Loucy (cell line): ENCODE measurements around the gene ANKRD60.

Source experiments
- H2AFZ ChIP-seq: fragments of 200-600 bp; sonication (generic); 2 replicates; pipeline ENCODE4 v1.6.0; 2016; ENCODE audit warnings: antibody characterized with exemption, mild to moderate bottlenecking, low read length, moderate library complexity
- H3F3A ChIP-seq: fragments of 200-600 bp; 2 replicates; pipeline ENCODE4 v1.6.0; 2016; ENCODE audit warnings: antibody characterized with exemption, low read depth, mild to moderate bottlenecking
- H3K27me3 ChIP-seq: fragments of 200-600 bp; sonication (generic); 2 replicates; pipeline ENCODE4 v1.6.1; 2014; ENCODE audit warnings: low read length, mild to moderate bottlenecking; ENCODE audit not compliant: insufficient read depth, poor library complexity, severe bottlenecking
- H3K36me3 ChIP-seq: fragments of 200-600 bp; sonication (generic); 2 replicates; pipeline ENCODE4 v1.6.1; 2016; ENCODE audit warnings: low read length; ENCODE audit not compliant: insufficient read depth
- H3K4me1 ChIP-seq: fragments of 200-600 bp; sonication (generic); 2 replicates; pipeline ENCODE4 v1.5.1; 2014; ENCODE audit warnings: low read length, mild to moderate bottlenecking; ENCODE audit not compliant: insufficient read depth, poor library complexity, severe bottlenecking
- H3K4me2 ChIP-seq: fragments of 200-600 bp; sonication (generic); 2 replicates; pipeline ENCODE4 v1.6.0; 2014; ENCODE audit warnings: antibody characterized with exemption, low read length, low read depth, mild to moderate bottlenecking; ENCODE audit not compliant: poor library complexity, severe bottlenecking
- H3K4me3 ChIP-seq: fragments of 200-600 bp; sonication (generic); 2 replicates; pipeline ENCODE4 v1.5.1; 2014; ENCODE audit warnings: low read length, mild to moderate bottlenecking, mixed read lengths; ENCODE audit not compliant: poor library complexity, severe bottlenecking
- H3K79me2 ChIP-seq: fragments of 200-600 bp; sonication (generic); 2 replicates; pipeline ENCODE4 v1.6.1; 2014; ENCODE audit warnings: low read length; ENCODE audit not compliant: insufficient read depth
- H3K9ac ChIP-seq: fragments of 200-600 bp; sonication (generic); 2 replicates; pipeline ENCODE4 v1.6.0; 2014; ENCODE audit warnings: mild to moderate bottlenecking, low read depth, low read length, moderate library complexity; ENCODE audit not compliant: poor library complexity, severe bottlenecking
- H3K9me2 ChIP-seq: fragments of 200-600 bp; sonication (generic); replicated peaks from 2 replicates; pipeline ENCODE4 v1.6.1; 2016; ENCODE audit warnings: low read depth, low read length, mixed read lengths
- H3K9me3 ChIP-seq: fragments of 200-600 bp; sonication (generic); 2 replicates; pipeline ENCODE4 v1.6.1; 2014; ENCODE audit warnings: mild to moderate bottlenecking, antibody characterized with exemption, low read length, low read depth; ENCODE audit not compliant: insufficient read depth
- H4K20me1 ChIP-seq: fragments of 200-600 bp; sonication (generic); 2 replicates; pipeline ENCODE4 v1.6.0; 2014; ENCODE audit warnings: antibody characterized with exemption, low read length, mild to moderate bottlenecking; ENCODE audit not compliant: insufficient read depth, poor library complexity, severe bottlenecking
- CTCF ChIP-seq: fragments of 200-600 bp; sonication (generic); conservative IDR thresholded peaks from 2 replicates; pipeline ENCODE4 v1.5.1; 2014; ENCODE audit warnings: mild to moderate bottlenecking, antibody characterized with exemption, low read length
- EZH2phosphoT487 ChIP-seq: fragments of 200-600 bp; IDR thresholded peaks from 2 replicates; pipeline ENCODE4 v1.6.1; 2018; ENCODE audit warnings: antibody characterized with exemption, mild to moderate bottlenecking, moderate library complexity, borderline replicate concordance

ANKRD60 gene

GRCh38 chr20:58167759-58168158 is 60.7 kb downstream of the ANKRD60 start:
- H3K27me3 ChIP-seq, result no peaks in the 10 kb centered on the region
- no peak overlapping the region for H3K4me3 ChIP-seq
- H2AFZ ChIP-seq, result no peak overlapping the region
- H3K4me1 ChIP-seq, result no peaks in the 10 kb centered on the region
- TF ChIP-seq CTCF (no peak), EZH2phosphoT487 (no peak)
- no peaks in the 10 kb centered on the region for H3K9me2 ChIP-seq
- no peaks in the 10 kb centered on the region for H3K79me2 ChIP-seq
- H3K9me3 ChIP-seq, result no peaks in the 10 kb centered on the region
- no peaks in the 10 kb centered on the region for H3F3A ChIP-seq
- H3K4me2 ChIP-seq, result no peak overlapping the region
- H3K9ac ChIP-seq, result no peak overlapping the region
- no peaks in the 10 kb centered on the region for H3K36me3 ChIP-seq
- H4K20me1 ChIP-seq, result no peaks in the 10 kb centered on the region
